Hindlimb muscle (tissue), 1 donor: ENCODE measurements around the gene HSPH1. TPM values are rescaled to one million over a fixed set of nuclear protein-coding genes. Genes with fewer than 3 reads are reported as not detected.
"Not testable (repeated sequence)": the region's sequence is repeated elsewhere in the genome, so short reads cannot be mapped to it uniquely, and the experiment has no call there.

Experiments used
- DNase-seq: peaks from one replicate; pipeline ENCODE4 v3.0.0-alpha.2; 2013
- polyA plus RNA-seq: library from polyadenylated mRNA; unstranded; fragments of 120-200 nt; gene quantifications from one replicate; pipeline ENCODE4 v1.2.1, GENCODE V29; 2013; ENCODE audit not compliant: insufficient read length

Gene HSPH1
- polyA plus RNA-seq, 1 donor: 57.6 TPM

- no peak for DNase-seq
Measured at GRCh38 chr13:31129419-31129818, 32.3 kb downstream of the HSPH1 start.

DNA sequence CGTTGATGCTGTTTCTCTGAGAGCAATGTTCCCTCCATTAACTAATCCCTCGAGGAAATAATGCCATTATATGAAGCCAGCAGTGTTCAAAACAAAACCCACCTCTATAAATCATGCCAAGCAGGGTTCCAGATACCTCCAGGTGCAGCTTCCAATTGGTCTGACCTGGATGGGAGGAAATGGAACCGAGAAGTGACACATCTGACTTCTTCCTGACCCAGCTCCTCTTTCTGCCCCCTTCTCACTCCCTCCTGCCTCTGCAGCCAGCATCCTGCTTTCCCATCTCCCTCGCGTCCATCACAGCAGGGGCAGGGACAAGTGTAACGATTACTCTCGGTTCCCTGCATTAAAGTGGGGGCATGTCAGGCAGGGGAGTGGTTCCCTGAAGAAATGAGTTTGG, 37.5 kb downstream of the HSPH1 start:
- no peak for DNase-seq

DNA sequence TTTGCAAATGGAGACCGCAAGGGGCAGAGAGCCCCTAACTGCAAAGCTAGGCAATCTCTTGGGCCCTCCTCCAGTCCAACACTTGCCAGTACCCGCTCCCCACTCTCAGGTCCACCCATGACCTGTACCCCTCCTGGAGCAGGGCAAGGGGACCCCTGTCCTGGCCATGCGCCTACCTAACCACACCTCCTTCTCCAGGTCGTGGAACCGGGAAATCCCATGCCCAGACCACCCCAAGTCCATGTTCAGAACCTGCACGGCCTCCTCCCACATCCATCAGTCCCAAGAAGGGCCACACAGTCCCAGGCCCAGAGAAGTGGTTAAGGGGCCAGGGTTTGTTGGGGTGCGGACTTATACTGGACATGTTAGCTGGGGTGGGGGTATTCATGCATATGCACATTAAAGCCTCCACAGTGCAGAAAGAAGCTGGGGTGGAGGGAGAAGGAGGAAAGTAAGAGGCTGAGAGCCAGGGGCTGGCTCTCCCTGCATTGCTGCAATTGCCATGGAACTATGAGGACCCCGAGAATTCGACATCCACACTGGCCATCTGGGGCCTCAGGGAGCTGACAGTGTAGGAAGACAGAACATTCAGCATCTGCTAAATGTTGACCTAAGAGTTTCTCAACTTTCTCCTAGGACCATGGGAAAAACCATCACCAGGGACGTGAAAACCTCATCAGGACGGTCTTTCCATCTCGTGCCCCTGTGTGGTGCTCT, 39.0 kb downstream of the HSPH1 start:
- DNase-seq: no peak

DNA sequence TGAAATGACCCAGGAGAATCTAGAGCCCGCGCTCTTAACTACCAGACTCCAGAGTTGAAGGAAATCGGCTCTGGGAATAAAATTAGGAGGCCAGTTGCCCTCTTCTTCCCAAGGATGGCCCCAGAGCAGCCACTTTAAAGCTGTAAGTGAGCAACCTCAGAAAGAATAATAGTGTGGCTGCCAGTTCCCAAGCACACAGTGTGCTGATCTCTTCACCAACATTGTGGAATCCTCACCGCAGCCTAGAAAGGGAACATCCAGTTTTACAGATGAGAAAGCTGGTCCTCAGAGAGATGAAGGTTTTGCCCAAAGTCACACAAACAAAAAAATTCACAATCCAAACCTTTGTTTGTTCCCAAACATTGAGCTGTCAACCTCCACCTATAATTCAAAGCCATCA, 39.6 kb downstream of the HSPH1 start:
- no peak for DNase-seq

- no peak for DNase-seq
Measured at GRCh38 chr13:31121379-31122140, 40.1 kb downstream of the HSPH1 start.

DNA sequence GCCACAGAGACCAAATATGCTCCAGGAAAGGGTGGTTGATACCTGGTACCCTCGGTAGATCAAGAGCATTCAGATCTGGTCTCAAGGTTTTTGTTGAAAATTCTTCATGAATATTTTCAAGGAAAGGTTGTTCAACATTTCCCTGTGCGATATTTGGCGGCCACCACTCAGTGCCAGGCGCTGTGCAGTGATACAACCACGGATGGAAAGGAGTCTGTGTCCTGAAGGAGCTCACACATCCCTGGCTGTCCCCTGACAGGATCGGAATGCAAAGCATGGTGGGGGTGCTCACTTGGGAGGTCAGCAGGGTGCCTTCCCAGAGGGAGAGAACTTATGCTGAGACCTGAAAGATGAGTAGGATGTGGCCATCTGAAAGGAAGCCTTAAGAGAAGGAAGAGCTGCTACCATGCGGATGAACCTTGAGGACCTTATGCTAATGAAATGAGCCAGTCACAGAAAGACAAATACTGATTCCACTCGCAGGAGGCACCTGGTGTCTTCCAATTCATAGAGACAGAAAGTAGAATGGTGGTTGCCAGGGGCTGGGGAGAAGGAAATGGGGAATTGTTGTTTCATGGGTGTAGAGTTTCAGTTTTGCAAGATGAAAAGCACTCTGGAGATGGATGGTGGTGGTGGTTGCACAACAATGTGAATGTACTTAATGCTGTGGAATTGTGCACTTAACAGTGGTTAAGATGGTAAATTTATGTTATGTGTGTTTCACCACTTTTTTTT, 41.6 kb downstream of the HSPH1 start:
- DNase-seq: no peak

- no peak for DNase-seq
Measured at GRCh38 chr13:31119526-31119925, 42.2 kb downstream of the HSPH1 start.

- no peak for DNase-seq
Measured at GRCh38 chr13:31116224-31116623, 45.5 kb downstream of the HSPH1 start.

DNA sequence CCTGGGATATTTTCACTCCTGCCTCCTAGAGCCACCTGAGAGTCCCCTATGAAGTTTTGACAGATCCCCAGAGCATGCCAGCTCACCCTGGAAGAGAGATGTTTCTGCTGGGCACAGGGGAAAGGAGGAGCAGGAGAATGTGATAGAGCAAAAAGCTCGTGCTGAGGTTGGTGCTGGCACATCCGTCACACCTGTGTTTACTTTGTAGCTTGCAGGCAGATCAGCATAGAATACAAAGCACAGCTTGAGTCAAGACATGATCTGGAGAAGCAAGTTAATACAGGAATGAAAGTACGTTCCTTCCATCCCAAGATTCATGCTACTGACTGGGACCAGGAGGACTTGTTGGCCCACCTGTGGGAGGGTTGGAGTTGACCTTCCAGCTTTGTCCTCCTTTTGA, 46.1 kb downstream of the HSPH1 start:
- DNase-seq: no peak

- DNase-seq: no peak
Measured at GRCh38 chr13:31114641-31115040, 47.1 kb downstream of the HSPH1 start.

DNA sequence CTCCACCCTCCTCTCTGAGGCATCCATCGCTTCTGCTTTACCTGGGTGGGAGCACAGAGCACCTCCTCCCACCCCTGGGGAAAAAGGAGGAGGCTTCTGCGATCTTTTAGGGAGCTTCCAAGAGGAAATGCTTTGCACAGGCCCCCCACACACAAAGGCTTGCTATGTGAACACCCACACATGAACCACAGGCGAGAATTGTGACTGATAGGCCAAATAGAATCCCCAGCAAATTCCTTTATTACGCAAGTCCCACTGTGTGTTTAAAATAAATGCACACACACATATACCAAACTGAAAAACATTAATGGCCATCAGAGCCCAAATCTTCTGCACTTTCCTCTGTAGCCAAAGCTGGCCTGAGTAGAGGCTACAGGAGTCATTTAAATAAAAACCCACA, 50.6 kb downstream of the HSPH1 start:
- no peak for DNase-seq

- no peak for DNase-seq
Measured at GRCh38 chr13:31110617-31111016, 51.1 kb downstream of the HSPH1 start.

GRCh38 chr13:31110169-31110568, 51.5 kb downstream of the HSPH1 start:
- no peak for DNase-seq

DNA sequence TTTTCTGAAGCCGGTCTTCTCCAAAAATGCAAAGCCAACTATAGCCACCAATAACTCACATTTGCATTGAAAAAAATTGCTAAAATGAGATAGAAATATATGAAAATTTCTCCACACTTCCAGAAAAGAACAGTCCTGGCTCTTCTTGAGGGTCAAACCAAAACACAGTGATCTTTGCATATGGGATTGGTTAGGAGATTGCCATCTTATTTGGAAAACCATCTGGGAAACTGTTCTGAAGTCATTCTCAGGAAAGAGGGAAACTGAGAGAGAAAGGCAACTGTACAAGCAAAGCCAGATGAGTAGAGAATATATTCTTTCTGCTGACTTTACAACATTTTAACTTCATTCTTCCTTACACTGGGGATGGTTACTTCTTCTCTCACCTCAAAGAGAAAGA, 54.6 kb downstream of the HSPH1 start:
- DNase-seq: no peak

DNA sequence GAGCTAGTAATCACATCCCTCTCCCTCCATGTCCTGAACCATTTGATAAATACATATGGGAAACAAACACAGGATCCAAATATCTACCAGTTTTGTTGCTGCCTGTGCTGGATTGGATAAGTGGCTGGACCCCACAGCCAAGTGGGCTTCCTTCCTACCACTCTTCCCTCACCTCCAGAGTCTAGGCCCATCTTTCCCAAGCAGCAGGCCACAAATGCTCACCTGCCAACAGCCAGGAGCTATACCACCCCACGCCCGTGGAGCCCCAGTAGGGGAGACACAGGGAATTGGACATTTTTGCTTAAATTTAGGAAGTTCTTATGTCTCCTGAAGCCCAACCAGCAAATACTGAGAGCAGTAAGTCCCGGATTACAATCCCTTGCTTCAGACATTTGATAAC, 55.8 kb downstream of the HSPH1 start:
- no peak for DNase-seq

GRCh38 chr13:31105020-31105795, 56.5 kb downstream of the HSPH1 start:
- no peak for DNase-seq

GRCh38 chr13:31102905-31103304, 58.8 kb downstream of the HSPH1 start:
- DNase-seq: no peak

DNA sequence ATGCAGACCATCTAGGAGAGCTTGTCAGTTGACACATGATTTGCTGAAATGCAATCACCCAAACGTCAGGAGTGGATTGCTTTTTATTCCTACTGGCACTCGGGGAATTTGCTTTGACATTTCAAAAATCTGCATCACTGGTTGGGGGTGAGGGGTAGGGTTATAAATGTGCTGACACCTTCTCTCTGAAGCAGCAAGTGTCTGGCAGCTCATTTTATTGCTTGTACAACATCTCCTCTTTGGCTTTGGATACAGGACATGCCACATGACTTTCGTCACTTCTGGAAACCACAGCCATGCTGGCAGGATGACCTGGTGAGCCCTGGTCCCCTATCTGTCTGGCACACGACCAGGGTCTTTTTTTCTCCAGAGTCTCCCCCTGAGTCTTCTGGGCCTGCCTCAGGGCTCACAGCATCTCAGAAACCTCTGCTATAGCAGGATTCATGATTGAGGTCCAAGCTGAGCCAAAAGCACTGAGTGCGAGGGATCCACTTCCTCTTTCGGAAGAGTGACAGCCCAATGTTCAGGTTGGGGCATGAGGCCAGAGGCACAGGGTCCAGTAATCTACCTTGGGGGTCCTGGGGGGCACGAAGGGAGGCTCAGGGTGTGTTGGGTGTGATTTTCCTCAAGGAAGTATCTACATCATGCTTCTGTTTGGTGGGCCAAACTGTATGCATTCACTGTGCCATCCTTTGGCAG, 60.1 kb downstream of the HSPH1 start:
- DNase-seq: no peak

DNA sequence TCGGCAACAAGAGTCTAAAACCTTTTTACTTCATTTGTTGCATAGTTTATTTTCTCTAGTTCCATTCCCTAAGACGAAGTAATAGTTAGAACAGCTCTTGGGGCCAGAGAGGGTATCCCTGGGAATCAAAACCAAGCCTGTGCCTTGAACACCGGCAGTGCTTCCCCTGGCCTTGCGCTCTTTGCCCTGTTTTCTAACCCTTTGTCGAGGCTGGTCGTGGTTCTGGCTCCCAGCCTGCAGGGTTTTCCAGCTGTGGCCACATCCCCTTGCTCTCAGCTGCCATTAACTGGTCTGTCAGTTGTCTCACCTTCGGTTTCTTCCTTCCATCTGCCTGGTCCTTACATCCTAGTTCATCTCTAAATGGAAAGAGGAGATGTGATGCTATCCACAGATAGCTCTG, 61.0 kb downstream of the HSPH1 start:
- no peak for DNase-seq

DNA sequence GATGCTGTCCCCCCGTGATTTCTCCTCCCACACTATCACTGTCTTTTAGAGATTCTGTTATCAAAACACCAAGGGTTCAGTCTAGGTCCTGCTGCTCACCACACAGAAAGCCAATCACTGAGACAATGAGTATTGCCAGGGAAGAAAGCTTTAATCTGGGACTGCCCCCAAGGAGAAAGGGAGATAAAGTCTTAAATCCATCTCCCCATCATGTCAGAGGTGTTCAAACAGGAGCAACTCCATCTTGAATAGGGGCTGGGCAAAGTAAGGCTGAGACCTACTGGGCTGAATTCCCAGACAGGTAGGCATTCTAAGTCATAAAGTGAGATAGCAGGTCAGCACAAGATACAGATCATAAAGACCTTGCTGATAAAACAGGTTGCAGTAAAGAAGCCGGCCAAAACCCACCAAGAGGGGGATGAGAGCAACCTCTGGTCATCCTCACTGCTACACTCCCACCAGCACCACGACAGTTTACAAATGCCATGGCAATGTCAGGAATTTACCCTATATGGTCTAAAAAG, 63.7 kb downstream of the HSPH1 start:
- DNase-seq: not testable (repeated sequence)

- no peak for DNase-seq
Measured at GRCh38 chr13:31096654-31097302, 64.9 kb downstream of the HSPH1 start.
